ENCODE results near the gene AARSD1.
"Not testable (repeated sequence)": the region's sequence is repeated elsewhere in the genome, so short reads cannot be mapped to it uniquely, and the experiment has no call there.

AARSD1 gene

DNA sequence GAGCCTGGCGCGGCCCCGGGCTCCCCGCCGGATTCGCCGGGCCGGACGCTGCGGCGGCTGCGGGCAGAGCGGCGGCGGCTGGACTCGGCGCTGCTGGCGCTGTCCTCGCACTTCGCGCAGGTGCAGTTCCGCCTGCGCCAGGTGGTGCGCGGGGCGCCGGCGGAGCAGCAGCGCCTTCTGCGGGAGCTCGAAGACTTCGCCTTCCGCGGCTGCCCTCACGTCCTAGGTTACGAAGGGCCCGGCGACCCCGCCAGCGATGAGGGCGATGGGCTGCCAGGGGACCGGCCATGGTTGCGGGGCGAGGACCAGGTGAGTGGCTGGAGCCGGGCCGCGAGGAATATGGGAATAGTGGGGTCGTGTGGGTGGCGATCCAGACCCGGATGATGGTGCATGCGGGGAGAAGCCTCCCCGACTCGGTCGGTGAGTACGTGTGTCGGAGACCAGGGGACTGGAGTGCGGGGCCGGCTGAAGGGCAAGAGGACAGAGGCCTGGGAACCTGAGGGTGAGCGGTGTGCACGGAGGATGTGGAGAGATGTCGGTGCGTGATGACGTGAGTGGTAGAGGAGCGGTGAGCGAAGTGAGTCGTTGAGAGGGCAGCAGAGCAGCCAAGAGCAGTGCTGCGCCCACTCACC lies 16.6 kb upstream of the AARSD1 start:
- DNase-seq (ENCODE audit: low read depth): no peak

GRCh38 chr17:42980274-42980765 lies 16.1 kb upstream of the AARSD1 start, which contains the start of gene RUNDC1:
Gene RUNDC1, plus strand, starts transcription at chr17:42980565. Its CDS starts 12 bp downstream, at chr17:42980577.
- DNase-seq (ENCODE audit: low read depth): peak; percentile 85

GRCh38 chr17:42979511-42980273 lies 15.4 kb upstream of the AARSD1 start, which contains the start of gene PTGES3L:
Gene PTGES3L, minus strand, starts transcription at chr17:42980080. Its CDS starts 27 bp downstream, at chr17:42980053.
- no peak for DNase-seq (ENCODE audit: low read depth)

GRCh38 chr17:42975701-42976100 lies 11.4 kb upstream of the AARSD1 start:
- DNase-seq (ENCODE audit: low read depth): not testable (repeated sequence)

GRCh38 chr17:42975265-42975664 lies 11.0 kb upstream of the AARSD1 start:
- no peak for DNase-seq (ENCODE audit: low read depth)

GRCh38 chr17:42973323-42973722 lies 9.1 kb upstream of the AARSD1 start:
- DNase-seq (ENCODE audit: low read depth): not testable (repeated sequence)

- no peak for DNase-seq (ENCODE audit: low read depth)
Measured at GRCh38 chr17:42971589-42971988, 7.3 kb upstream of the AARSD1 start.

DNA sequence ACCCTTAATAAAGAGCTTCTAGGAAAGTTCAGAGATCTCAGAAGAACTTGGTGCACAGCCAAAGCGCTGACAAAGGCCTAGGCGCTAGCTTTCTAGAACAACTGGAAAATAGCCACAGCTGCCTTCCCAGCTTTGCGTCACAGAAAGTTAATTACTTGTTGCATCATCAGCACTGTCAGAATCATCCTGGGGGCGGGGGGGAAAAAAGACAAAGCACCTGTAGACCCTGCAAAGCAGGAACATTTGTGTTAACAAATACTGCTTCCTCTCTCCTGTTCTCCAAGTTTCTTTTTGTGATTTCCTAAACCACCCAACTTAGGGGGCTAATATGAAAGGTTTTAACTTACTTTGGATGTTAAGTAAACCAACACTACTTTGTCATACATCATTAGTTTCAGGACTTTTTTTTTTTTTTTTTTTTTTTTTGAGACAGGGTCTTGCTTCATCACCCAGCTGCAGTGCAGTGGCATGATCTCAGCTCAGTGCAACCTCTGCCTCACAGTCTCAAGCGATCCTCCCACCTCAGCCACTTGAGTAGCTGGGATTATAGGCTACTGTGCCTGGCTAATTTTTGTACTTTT lies 4.8 kb upstream of the AARSD1 start:
- no peak for DNase-seq (ENCODE audit: low read depth)

- DNase-seq (ENCODE audit: low read depth): no peak
Measured at GRCh38 chr17:42967925-42968324, 3.7 kb upstream of the AARSD1 start.

- DNase-seq (ENCODE audit: low read depth): no peak
Measured at GRCh38 chr17:42953669-42954068, 10.6 kb downstream of the AARSD1 start.

DNA sequence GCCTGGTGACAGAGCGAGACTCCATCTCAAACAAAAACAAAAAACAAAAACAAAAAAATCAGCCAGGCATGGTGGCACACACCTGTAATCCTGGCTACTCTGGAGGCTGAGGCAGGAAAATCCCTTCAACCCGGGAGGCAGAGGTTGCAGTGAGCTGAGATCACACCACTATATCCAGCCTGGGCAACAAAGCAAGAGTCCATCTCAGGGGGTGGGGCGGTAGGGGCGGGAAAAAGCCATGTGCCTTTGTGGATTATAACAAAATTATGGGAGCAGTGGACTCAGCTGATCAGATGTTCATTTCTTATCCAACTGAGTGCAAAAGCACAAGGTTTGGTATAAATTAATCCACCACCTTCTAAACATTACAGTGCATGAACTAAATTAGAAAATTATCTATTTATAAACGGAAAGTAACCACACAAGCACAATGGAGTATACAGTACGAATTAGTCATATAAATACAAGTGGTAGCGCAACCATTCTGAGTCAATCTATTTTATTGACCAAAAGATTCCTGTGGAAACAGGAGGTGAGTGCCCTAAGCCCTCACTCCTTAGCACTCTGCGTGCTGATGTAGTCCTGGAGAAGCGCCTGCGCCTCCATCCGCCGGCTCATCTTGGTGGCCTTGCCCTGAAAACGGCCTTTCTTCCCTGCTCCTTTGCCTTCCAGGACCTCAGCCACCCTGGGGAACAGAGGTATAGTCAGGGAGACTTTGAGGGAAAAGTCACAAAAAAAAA lies 14.0 kb downstream of the AARSD1 start:
- DNase-seq (ENCODE audit: low read depth): no peak

- no peak for DNase-seq (ENCODE audit: low read depth)
Measured at GRCh38 chr17:42946812-42947211, 17.4 kb downstream of the AARSD1 start.

DNA sequence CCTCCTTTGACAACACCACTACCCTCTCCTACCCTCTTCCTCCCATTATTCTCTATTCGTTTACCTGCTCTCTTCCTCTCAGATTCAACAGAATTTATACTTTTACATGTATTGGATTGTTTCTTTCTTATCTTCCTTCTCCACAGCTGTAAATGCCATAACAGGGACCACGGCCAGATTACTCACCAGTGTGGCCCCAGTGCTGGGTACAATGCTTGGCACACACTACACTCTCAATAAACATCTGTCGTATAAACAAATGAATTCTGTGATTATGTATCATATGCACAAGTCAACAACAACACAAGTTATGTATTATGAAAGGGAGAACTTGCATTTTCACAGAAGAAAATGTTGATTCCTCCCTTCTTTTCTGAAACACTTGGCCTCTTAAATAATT lies 20.0 kb downstream of the AARSD1 start:
- DNase-seq (ENCODE audit: low read depth): no peak

DNA sequence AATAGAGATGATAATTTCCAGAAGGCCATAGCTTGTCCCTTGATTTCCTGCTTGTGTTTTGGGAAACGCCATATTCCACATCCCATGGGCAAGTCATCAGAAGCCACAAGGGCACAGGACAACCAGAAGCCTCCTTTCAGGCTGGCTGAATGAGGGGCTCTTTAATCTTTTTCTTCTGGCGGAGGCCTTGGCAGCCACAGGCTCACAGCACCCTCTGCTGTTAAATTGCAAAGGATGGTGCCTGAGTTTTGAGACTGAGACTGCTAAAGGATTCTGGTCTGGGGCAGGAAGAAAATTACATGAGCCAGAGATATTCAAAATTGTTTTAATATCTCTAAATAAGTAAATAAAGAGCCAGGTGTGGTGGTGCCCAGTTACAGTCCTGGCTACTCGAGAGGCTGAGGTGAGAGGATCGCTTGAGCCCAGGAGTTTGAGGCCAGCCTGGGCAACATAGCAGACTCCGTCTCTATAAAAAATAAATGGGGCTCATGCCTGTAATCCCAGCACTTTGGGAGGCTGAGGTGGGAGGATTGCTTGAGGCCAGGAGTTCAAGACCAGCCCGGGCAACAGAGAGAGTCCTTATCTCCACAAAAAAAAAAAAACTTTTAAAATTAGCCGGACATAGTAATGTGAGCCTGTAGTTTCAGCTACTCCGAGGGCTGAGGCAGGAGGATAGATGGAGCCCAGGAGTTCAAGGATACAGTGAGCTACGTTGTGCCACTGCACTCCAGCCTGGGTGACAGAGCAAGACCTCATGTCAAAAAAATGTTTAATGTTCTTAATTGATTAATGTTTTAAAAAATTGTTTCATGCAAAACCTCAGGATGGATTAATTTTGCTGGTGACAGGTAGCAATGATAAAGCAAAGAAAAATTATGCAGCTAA lies 26.3 kb downstream of the AARSD1 start:
- DNase-seq (ENCODE audit: low read depth): no peak

GRCh38 chr17:42929497-42929844 lies 34.8 kb downstream of the AARSD1 start:
- DNase-seq (ENCODE audit: low read depth): no peak

GRCh38 chr17:42928714-42929496 lies 35.3 kb downstream of the AARSD1 start:
- no peak for DNase-seq (ENCODE audit: low read depth)

DNA sequence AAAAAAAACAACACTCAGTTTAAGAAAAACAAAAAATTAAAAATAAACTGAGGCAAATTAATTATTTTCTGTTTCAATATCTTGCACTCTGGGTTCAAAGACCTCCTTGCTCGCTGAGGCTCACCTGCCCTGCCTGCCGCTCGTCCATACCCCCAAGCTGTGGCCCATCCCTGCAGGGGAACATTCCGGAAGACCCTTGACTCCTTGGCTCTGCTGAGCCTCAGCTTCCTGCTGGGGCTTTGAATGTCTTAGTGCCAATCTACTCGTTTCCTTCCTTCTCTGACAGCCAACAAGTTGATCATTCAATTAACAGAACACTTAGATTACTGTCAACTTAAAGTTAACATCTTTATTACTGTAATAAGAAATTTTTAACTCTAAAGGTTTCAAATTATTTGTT lies 39.4 kb downstream of the AARSD1 start:
- no peak for DNase-seq (ENCODE audit: low read depth)

DNA sequence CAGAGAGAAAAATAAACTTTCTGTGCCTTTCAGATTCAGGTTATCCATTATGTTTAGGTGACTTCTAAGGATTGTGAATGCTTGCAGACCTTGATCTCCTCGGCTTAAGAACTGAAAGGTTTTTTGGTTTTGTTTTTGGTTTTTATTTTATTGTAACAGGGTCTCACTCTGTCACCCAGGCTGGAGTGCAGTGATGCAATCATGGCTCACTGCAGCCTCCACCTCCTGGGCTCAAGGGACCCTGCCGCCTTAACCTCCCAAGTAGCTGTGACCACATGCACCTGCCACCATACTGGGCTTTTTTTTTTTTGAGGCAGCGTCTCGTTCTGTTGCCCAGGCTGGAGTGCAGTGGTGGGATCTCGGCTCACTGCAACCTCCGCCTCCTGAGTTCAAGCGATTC lies 40.8 kb downstream of the AARSD1 start:
- DNase-seq (ENCODE audit: low read depth): not testable (repeated sequence)

DNA sequence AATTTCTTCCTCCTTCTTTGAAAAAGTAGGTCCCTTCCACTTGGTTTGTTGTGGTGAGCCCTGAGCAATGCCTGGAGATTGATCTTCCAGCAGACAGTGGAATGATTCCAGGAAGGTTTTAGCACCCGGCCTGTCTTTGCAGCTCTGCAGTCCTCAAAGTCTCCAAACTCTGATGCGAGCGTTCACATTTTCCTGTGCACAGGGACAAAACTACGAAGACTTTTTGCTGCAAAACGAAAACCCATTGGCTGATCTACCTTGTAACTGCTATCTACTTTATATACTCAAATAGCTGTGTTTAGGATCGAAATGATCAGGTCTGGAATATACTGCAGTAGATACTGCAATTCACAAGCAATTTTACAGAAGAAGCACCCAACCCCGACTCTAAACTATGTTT lies 42.0 kb downstream of the AARSD1 start:
- no peak for DNase-seq (ENCODE audit: low read depth)

DNA sequence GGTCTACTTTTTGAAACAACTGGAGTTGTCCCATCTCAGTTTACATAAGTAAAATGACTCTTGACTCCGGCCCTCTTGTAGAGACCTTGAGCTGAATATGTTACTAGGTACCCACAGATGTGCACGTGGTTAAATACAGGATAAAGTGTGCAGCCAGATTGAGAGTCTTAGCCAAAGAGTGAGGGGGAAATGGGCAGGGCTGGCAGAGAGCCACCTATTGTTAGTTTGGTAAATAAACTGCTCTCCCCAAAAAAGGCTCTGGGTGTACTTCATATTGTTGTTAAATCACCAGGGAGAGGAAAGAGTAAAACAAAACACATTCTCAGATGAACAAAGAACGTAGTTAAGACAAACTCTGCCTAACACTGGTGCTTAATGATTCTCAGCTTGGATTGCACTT lies 43.3 kb downstream of the AARSD1 start:
- no peak for DNase-seq (ENCODE audit: low read depth)
